Measurements from ENCODE around the gene BBLN.

BBLN gene

DNA sequence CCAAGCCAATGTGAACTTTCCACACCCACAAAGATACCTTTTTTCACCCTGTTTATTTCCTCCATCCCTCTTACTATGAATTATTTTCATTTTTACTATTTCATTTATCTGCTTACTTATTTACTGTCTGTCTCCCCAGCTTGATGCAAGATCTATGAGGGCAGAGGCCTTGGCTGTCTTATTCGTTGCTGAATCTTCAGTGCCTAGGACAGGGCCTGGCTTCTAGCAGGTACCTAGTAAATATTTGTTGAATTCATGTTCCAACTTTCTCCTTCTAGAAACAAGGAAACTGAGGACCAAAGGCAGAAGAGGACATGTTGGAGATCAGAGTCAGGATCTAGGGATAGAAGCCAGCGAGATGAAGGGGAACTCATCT lies 42.6 kb downstream of the BBLN start:
- POLR2A ChIA-PET: no interaction called here
- TF ChIP-seq, protein P1, sequence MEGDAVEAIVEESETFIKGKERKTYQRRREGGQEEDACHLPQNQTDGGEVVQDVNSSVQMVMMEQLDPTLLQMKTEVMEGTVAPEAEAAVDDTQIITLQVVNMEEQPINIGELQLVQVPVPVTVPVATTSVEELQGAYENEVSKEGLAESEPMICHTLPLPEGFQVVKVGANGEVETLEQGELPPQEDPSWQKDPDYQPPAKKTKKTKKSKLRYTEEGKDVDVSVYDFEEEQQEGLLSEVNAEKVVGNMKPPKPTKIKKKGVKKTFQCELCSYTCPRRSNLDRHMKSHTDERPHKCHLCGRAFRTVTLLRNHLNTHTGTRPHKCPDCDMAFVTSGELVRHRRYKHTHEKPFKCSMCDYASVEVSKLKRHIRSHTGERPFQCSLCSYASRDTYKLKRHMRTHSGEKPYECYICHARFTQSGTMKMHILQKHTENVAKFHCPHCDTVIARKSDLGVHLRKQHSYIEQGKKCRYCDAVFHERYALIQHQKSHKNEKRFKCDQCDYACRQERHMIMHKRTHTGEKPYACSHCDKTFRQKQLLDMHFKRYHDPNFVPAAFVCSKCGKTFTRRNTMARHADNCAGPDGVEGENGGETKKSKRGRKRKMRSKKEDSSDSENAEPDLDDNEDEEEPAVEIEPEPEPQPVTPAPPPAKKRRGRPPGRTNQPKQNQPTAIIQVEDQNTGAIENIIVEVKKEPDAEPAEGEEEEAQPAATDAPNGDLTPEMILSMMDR (IDR thresholded peaks at IDR 0.05; ENCODE audit: control extremely low read depth, extremely low read depth, low read depth, missing control alignments): no peak
- DNase-seq (ENCODE audit: extremely low spot score): no peak
- CTCF ChIA-PET: interaction anchor here (3.1 to 4.4 kb wide), 2 partner anchors 10 to 12 kb away, joined by 15 to 23 read pairs; partner anchors contain the start of gene CIZ1

DNA sequence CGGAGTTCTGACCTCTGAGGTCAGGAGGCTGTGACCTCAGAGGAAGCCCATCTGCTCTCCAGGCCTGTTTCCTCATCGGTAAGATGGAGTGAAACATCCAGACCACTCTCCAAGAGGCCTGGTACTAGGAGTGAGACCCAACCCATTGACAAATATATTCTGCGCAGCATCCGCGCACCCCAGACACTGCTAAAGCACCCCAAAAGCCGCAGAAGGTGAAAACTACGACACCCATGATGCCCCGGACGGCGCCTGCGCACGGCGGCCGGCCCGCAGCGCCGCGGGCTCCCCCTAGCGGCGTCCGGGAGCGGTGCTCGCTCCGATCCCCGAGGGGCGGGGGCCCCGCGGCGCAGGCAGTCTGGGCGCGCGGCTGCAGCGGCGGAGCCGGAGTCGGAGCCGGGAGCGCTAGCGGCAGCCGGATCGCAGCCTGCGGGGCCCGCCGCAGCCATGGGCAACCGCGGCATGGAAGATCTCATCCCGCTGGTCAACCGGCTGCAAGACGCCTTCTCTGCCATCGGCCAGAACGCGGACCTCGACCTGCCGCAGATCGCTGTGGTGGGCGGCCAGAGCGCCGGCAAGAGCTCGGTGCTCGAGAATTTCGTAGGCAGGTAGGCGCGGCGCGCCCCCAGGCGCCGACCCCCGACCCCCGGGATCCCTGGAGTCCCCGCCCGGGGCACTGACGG lies 43.1 kb downstream of the BBLN start, which contains the start of gene DNM1:
Gene DNM1 (plus strand): TSS at position 356 of the 683 bp plus-strand sequence. CDS start 92 bp downstream, at position 448.
- CTCF ChIA-PET: interaction anchor here (0.7 to 3.1 kb wide), 6 partner anchors 8 to 15 kb away, joined by 3 to 15 read pairs (median 4); no protein-coding TSS in a partner anchor
- peak; percentile 98 for DNase-seq (ENCODE audit: extremely low spot score)
- TF ChIP-seq, protein P1 (IDR thresholded peaks at IDR 0.05; ENCODE audit: control extremely low read depth, extremely low read depth, low read depth, missing control alignments): peak; percentile 98
- POLR2A ChIA-PET: no interaction called here

DNA sequence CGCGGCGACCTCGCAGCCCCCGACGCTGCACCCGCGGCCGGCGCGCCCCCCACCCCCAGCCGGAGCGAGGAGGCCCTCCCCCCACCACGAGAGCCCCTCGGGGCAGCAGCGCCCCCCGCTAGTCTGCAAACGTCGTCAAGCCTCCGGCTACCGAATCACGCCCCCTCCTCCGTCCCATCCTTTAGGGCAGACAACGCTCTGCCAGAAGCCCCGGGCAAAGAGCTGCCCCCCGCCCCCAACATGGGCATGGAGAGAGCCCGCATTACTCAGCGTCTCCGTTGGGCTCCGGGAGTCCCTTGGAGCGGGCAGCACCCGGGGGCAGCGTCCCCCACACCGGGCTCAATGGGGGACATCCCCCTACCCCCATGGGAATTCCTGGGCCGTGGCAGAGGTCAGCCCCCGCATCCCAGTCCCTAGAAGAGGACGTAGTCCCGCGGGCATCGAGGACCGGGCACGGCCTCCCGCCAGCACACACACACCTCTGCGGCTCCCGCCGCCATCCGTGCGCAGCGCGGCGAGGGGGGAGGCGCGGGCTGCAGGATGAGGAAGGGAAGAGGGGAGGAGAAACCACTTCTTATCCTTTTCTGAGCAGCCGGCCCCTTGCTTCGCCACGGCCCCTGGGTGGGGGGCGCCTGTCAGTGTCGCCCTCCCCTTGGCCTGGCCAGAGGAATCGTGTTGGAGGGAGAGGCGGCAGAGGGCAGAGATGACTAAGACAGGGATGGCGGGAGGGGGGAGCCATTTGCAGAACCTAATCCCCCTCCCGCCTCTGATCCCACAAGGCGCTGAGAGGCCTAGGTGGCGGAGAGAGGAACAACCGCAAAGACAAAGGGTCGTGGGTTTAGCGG lies 43.9 kb downstream of the BBLN start:
- CTCF ChIA-PET: interaction anchor here (0.7 to 1.1 kb wide), 6 partner anchors 9 to 18 kb away, joined by 3 to 7 read pairs (median 4); no protein-coding TSS in a partner anchor
- POLR2A ChIA-PET: no interaction called here
- DNase-seq (ENCODE audit: extremely low spot score): no peak
- TF ChIP-seq, protein P1 (IDR thresholded peaks at IDR 0.05; ENCODE audit: control extremely low read depth, extremely low read depth, low read depth, missing control alignments): no peak

DNA sequence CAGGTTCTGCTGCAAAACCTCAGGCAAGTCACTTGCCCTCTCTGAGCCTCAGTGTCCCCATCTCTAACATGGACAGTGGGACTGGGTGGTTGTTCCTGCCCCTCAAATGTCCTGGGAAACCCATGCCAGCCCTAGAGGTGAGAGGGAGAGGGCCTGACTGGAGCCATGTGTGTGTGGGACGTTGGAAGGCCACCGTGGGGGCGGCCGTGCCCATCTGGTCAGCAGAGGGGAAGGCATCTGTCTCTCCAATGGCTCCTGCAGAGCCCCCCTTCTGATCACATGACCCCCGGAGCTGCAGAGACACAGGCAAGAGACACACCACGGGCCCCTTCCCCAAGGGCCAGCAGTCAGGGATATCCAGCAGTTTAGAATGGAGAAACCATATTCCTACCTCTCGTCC lies 44.8 kb downstream of the BBLN start:
- POLR2A ChIA-PET: no interaction called here
- TF ChIP-seq, protein P1 (IDR thresholded peaks at IDR 0.05; ENCODE audit: control extremely low read depth, extremely low read depth, low read depth, missing control alignments): no peak
- CTCF ChIA-PET: interaction anchor here (1.0 kb wide), 1 partner anchor 17 kb away, joined by 3 read pairs; no protein-coding TSS in a partner anchor
- no peak for DNase-seq (ENCODE audit: extremely low spot score)

DNA sequence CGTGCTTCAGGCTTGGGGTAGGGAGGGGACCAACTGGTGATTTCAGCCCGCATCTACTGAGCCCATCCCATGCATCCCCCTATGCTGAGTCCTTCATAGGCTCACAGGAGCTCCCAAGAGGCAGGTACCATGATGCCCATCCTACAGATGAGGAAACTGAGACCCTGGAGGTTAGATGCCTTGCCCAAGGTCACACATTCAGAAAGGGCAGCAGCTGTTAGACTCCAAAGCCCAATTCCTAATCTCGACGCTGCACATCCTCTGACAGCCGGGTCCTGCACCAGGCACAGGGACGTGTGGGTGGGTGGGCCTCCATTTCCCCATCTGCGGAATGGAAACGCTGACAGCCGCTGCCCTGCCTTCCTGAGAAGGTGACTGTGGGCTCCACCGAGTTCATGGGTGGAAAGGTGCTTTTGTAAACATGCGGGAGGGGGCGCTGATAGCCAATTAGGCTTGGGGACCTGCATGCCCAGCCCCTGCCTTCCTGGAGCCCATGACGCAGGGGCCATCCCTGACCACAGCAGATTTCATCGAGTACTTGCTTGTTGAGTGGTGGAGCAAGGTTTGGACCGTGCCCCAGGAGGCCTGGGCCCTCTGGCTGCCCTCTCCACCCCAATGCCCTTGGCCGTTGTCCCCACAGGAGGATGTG lies 45.4 kb downstream of the BBLN start:
- TF ChIP-seq, protein P1 (IDR thresholded peaks at IDR 0.05; ENCODE audit: control extremely low read depth, extremely low read depth, low read depth, missing control alignments): no peak
- no peak for DNase-seq (ENCODE audit: extremely low spot score)
- ChIA-PET CTCF (interaction anchor here (1.0 to 3.5 kb wide), 5 partner anchors 10 to 17 kb away, joined by 3 to 20 read pairs (median 8); partner anchors contain the start of gene CIZ1), POLR2A (no interaction called here)

DNA sequence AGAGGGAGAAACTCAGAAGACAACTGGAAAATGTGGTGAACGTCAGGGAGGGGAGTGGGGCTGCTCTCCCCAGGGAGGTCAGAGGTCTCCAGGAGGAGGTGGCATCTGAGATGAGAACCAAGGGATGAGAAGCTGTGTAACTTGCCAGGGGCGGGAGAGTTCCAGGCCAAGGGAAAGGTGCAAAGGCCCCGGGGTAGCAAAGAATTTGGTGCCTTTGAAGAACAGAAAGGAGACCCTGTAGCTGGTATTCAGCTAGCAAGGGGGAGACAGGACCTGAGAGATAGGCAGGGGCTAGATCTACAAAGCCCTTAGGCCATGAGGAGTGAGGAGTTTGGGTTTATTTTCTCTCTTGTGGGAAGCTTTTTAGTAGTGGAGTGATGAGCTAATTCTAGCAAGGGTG lies 46.4 kb downstream of the BBLN start:
- no peak for DNase-seq (ENCODE audit: extremely low spot score)
- ChIA-PET CTCF (interaction anchor here (1.3 to 3.5 kb wide), 7 partner anchors 8 to 20 kb away, joined by 3 to 20 read pairs (median 5); partner anchors contain the start of gene CIZ1), POLR2A (interaction anchor here (1.2 kb wide), 1 partner anchor 12 kb away, joined by 4 read pairs; no protein-coding TSS in a partner anchor)
- TF ChIP-seq, protein P1 (IDR thresholded peaks at IDR 0.05; ENCODE audit: control extremely low read depth, extremely low read depth, low read depth, missing control alignments): no peak

All from GM10248 (cell line).